GM21515 (cell line): ENCODE measurements around the gene SNAPIN.

Experiments
- ATAC-seq: cut with Tn5 transposase; IDR thresholded peaks from one replicate; pipeline ENCODE4 v1.9.1; 2021; ENCODE audit not compliant: unreplicated experiment

Gene SNAPIN

DNA sequence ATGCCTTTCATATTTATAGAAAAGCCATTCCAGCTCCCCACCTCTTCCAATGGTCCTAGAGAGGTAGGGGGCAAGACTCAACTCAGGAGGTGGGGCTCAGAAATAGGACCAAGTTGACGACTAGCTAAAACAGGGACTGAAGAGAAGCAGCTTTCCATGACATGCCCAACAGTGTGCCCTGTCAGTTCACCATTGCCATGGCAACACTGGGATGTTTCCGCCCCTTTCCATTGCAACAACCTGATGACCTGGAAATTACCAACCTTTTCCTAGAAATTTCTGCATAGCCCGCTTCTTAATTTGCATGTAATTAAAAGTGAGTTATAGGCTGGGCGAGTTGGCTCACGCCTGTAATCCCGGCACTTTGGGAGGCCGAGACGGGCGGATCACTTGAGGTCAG is 47.0 kb downstream of the SNAPIN start:
- no peak for ATAC-seq

- no peak for ATAC-seq
Observed at GRCh38 chr1:153711026-153711425, 52.5 kb downstream of the SNAPIN start.
